Activated naive CD4-positive, alpha-beta T cell (primary cell): ENCODE results near the gene PAF1.
"Not testable (repeated sequence)": the region's sequence is repeated elsewhere in the genome, so short reads cannot be mapped to it uniquely, and the experiment has no call there.

Experiments
- DNase-seq, 4 experiments: peaks; one replicate each; lab custom pipeline; 2025; lab: John Stamatoyannopoulos, UW

The PAF1 gene

DNA sequence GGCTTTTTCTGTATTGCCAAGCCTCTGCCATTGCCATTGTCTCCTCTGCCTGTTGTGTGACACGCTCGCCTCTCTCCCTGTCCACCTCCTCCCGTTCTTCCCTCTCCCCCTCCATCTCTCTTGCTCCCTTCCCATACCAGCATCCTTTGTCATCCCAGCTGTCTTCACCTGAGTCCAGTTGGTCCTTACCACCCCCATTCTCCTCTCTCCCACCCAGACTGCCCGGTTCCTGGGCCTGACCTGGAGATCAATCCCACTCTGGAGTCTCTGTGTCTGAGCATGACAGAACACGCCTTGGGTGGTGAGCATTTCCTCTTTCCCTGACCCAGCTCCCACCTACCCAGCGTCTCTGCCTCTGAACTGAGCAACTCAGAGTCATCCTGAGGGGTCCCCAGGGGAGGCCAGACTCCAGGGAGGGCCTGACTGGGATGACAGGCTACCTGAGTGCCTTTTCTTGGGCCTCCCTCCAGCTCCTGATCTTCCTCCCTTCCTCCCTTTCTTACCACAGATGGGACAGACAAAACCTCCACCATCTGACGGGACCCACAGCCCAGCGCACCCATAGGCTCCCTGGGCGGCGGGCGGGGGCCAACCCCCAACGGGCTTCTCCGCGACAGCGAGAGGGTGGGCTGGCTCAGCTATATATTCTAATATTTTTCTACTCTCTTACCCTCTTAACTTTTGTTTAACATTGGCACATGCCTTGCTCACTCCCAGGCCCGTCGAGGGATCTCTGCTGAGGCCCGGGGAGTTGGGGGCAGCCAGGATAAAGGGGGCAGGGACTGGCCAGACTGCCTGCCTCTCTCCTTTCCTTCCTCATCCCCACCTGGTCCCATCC, 7.7 kb downstream of the PAF1 start:
- no peak for DNase-seq

DNA sequence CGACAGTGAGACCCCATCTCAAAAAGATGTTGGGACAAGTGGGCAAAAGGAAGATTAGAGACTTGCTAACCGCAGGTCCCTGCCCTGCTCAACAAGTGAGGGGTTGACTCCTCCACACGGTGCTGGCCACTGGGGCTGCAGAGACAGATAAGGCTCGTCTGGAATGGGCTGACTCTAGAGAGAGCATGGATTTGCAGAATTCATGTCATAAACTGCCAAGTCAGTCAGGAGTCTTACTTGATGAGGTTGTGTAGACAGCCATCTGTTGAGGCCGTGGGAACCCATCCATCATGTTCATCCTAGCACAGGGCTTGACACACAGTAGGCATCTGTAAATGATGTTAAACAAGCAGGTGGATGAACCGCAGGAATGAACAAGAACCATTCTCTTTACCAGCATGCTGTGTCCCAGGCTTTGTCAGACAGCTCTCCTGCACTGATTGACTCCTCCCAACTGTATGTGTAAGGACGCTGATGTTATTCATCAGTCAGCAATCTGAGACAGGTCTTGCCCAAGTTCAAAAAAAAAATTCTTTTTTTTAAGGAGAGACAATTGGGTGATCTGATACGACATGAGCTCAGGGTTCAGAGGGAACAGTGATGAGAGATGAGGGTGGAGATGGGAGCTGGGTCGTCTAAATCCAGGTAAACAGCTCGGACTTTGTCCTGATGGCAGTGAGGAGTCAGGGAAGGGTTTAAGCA, 8.8 kb downstream of the PAF1 start:
- DNase-seq: no peak

GRCh38 chr19:39380521-39381502, 10.1 kb downstream of the PAF1 start:
- no peak for DNase-seq

GRCh38 chr19:39379865-39380396, 11.0 kb downstream of the PAF1 start:
- no peak for DNase-seq

DNA sequence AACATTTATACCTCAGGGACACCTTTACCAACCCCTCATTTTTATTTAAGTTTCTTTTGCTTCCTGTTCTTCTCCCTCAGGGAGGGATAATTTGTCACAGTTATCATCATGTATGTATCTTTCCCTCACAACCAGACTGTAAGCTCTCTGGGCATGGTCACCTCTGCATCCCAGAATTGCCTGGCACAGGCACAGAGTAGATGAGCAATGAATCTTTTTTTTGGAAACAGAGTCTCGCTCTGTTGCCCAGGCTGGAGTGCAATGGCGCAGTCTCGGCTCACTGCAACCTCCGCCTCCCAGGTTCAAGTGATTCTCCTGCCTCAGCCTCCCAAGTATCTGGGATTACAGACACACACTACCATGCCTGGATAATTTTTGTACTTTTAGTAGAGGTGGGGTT, 11.5 kb downstream of the PAF1 start:
- not testable (repeated sequence) for DNase-seq

- DNase-seq: no peak
These were observed 13.2 kb downstream of the PAF1 start for GRCh38 chr19:39377373-39378362.

- DNase-seq: no peak
These were observed 15.0 kb downstream of the PAF1 start for GRCh38 chr19:39375929-39376328.

DNA sequence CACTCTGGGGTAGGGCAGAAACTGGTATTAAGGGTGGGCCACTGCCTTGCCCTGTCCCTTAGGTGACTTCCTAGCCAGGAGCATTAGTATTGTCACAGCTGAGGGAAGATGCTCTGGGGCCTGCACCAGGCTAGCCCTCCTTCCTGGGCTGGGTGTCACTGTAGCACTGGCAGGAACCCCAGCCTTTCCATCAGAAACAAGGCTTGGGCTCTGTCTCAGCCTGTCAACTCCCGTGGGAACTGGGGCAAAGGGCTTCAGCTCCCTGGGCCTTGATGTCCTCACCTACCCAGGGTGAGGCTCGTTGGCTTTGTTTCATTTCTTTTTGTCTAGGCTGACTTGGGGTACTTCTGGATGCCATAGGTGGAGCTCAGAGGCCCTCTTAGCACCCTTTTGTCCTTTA, 18.0 kb downstream of the PAF1 start:
- no peak for DNase-seq

- no peak for DNase-seq
These were observed 18.7 kb downstream of the PAF1 start for GRCh38 chr19:39372047-39372802.

- no peak for DNase-seq
These were observed 20.2 kb downstream of the PAF1 start for GRCh38 chr19:39370735-39371134.

- DNase-seq: no peak
These were observed 21.7 kb downstream of the PAF1 start for GRCh38 chr19:39369200-39369599.

DNA sequence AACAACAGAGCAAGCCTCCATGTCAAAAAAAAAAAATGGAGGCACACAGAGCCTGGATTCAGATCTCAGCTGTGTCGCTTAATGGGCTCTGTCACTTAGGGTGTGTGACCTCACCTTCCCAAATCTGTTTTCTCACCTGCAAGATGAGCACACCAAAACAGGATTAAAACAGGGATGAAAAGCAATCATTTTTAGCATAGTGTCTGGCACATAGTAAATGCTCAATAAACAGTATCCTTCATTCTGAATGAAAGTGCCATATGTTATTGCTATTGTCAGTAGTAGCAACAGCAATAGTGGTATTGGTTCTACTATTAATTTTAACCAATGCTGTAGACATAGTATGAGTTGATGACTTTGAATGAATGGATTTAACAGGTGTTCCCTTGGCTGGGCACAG, 25.4 kb downstream of the PAF1 start:
- DNase-seq: no peak

GRCh38 chr19:39363901-39364457, 26.9 kb downstream of the PAF1 start:
- DNase-seq: no peak

- no peak for DNase-seq
These were observed 27.9 kb downstream of the PAF1 start for GRCh38 chr19:39362682-39363657.

GRCh38 chr19:39360599-39360998, 30.3 kb downstream of the PAF1 start:
- no peak for DNase-seq

- DNase-seq: no peak
These were observed 31.9 kb downstream of the PAF1 start for GRCh38 chr19:39359026-39359425.

DNA sequence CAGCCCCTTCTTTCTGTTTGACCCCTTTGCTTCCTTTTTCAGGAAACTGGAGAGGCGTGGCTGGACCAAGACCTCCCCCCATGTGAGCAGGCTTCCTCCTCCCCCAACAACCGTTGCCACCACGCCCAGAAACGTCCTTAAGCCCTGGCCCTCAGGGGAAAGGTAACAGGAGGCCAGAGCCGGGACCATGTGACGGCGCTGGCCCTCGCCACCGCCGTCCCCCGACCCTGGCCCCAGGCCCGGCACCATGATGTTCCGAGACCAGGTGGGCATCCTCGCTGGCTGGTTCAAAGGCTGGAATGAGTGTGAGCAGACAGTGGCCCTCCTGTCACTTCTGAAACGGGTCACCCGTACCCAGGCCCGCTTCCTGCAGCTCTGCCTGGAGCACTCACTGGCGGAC, 34.3 kb downstream of the PAF1 start:
- DNase-seq: no peak

GRCh38 chr19:39356073-39356472, 34.8 kb downstream of the PAF1 start:
- DNase-seq: no peak
